DOHH2 (cell line): ENCODE data around the gene HKDC1.
"Not testable (repeated sequence)": the region's sequence is repeated elsewhere in the genome, so short reads cannot be mapped to it uniquely, and the experiment has no call there.

ENCODE experiments used
- H3F3A ChIP-seq: fragments of 200-600 bp; sonication (generic), shearing (Covaris generic); 2 replicates; pipeline ENCODE4 v1.6.0; 2016; ENCODE audit warnings: antibody characterized with exemption, mild to moderate bottlenecking; ENCODE audit not compliant: control insufficient read depth, insufficient read depth
- H3K27ac ChIP-seq: fragments of 200-600 bp; sonication (generic); 2 replicates; pipeline ENCODE4 v1.5.1; 2014; ENCODE audit warnings: low read depth, mild to moderate bottlenecking, low read length, moderate library complexity
- H3K27me3 ChIP-seq: fragments of 200-600 bp; sonication (generic); 2 replicates; pipeline ENCODE4 v1.6.1; 2014; ENCODE audit warnings: mild to moderate bottlenecking, low read length, mixed read lengths; ENCODE audit not compliant: control insufficient read depth
- H3K36me3 ChIP-seq: fragments of 200-600 bp; sonication (generic); 2 replicates; pipeline ENCODE4 v1.6.1; 2014; ENCODE audit warnings: mild to moderate bottlenecking, low read length, moderate library complexity, mixed read lengths; ENCODE audit not compliant: control insufficient read depth
- H3K4me1 ChIP-seq: fragments of 200-600 bp; sonication (generic); 2 replicates; pipeline ENCODE4 v1.6.1; 2014; ENCODE audit warnings: mild to moderate bottlenecking, low read length, mixed read lengths; ENCODE audit not compliant: control insufficient read depth
- H3K4me2 ChIP-seq: fragments of 200-600 bp; sonication (generic); 2 replicates; pipeline ENCODE4 v1.6.0; 2014; ENCODE audit warnings: mild to moderate bottlenecking, low read length, moderate library complexity
- H3K4me3 ChIP-seq: fragments of 200-600 bp; sonication (generic); 2 replicates; pipeline ENCODE4 v1.5.1; 2014; ENCODE audit warnings: mild to moderate bottlenecking, low read length, mixed read lengths
- H3K79me2 ChIP-seq: fragments of 200-600 bp; sonication (generic); 2 replicates; pipeline ENCODE4 v1.6.1; 2014; ENCODE audit warnings: mild to moderate bottlenecking, low read length, mixed read lengths; ENCODE audit not compliant: control insufficient read depth
- H3K9me2 ChIP-seq: fragments of 200-600 bp; sonication (generic); replicated peaks from 2 replicates; pipeline ENCODE4 v1.6.1; 2014; ENCODE audit warnings: mild to moderate bottlenecking, low read length, mixed read lengths; ENCODE audit not compliant: control insufficient read depth
- H3K9me3 ChIP-seq: fragments of 200-600 bp; sonication (generic); 2 replicates; pipeline ENCODE4 v1.6.1; 2014; ENCODE audit warnings: antibody characterized with exemption, low read length, mixed read lengths; ENCODE audit not compliant: control insufficient read depth, insufficient read depth
- H4K20me1 ChIP-seq: fragments of 200-600 bp; sonication (generic); 2 replicates; pipeline ENCODE4 v1.6.0; 2014; ENCODE audit warnings: low read depth, mild to moderate bottlenecking, antibody characterized with exemption, low read length, moderate library complexity; ENCODE audit not compliant: control insufficient read depth, insufficient read depth
- CTCF ChIP-seq: fragments of 200-600 bp; sonication (generic); IDR thresholded peaks from one replicate; pipeline ENCODE4 v1.5.1; 2014; ENCODE audit warnings: antibody characterized with exemption, mild to moderate bottlenecking, low read depth, low read length; ENCODE audit not compliant: poor library complexity, severe bottlenecking
- EZH2phosphoT487 ChIP-seq: fragments of 200-600 bp; sonication (generic); IDR thresholded peaks from 2 replicates; pipeline ENCODE4 v1.6.1; 2017; ENCODE audit warnings: borderline replicate concordance, mild to moderate bottlenecking, antibody characterized with exemption, low read length, moderate library complexity, mixed read lengths

The HKDC1 gene

GRCh38 chr10:69278446-69278963 is 58.4 kb downstream of the HKDC1 start, which contains the start of gene HK1:
TSS of gene HK1 (plus strand) at chr10:69278496.
- Histone ChIP-seq H3K79me2 (no peaks in the 10 kb centered on the region), H3K27me3 (no peaks in the 10 kb centered on the region), H3K4me1 (peaks cover 31% of the 10 kb centered on the region), H3K4me2 (peak within 1 kb of the TSS; percentile 58), H3K27ac (peak within 1 kb of the TSS; percentile 46), H3K36me3 (no peaks in the 10 kb centered on the region), H3K4me3 (peak within 1 kb of the TSS; percentile 35), H3K9me3 (no peaks in the 10 kb centered on the region), H4K20me1 (no peaks in the 10 kb centered on the region), H3K9me2 (no peaks in the 10 kb centered on the region), H3F3A (no peaks in the 10 kb centered on the region)
- TF ChIP-seq CTCF: no peak
- no peak for TF ChIP-seq EZH2phosphoT487

DNA sequence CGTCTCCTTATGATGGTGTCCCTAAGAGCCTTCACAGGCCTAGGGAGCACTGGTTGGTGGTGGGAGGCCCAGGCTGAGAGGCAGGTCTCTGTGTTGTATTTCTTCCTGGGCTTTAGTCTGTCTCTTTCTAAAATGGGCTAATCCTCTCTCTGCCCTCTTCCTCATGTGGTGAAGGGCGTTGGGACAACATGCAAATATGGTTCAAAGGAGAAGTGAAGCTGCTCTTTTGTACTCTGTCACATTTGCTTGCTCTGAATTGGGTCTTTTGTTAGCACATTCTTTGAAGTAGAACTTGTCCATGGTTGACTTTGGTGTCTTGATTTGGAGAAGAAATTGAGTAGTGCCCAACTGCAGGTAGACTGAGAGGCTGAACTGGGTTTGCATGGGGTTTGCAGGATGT is 59.0 kb downstream of the HKDC1 start:
- Histone ChIP-seq H3K27ac (peak overlapping the region; percentile 46), H3K4me3 (peak overlapping the region; percentile 35), H3K79me2 (no peaks in the 10 kb centered on the region), H3K36me3 (no peaks in the 10 kb centered on the region), H3K4me1 (peaks cover 31% of the 10 kb centered on the region), H3K9me3 (no peaks in the 10 kb centered on the region), H3K9me2 (no peaks in the 10 kb centered on the region), H3F3A (no peaks in the 10 kb centered on the region), H4K20me1 (no peaks in the 10 kb centered on the region), H3K27me3 (no peaks in the 10 kb centered on the region), H3K4me2 (peak overlapping the region; percentile 58)
- TF ChIP-seq EZH2phosphoT487 (no peak), CTCF (no peak)

GRCh38 chr10:69281507-69282413 is 61.6 kb downstream of the HKDC1 start:
- Histone ChIP-seq H3K27ac (no peak overlapping the region), H3K27me3 (no peaks in the 10 kb centered on the region), H3K4me2 (no peak overlapping the region), H3K4me1 (peaks cover 31% of the 10 kb centered on the region), H4K20me1 (no peaks in the 10 kb centered on the region), H3K79me2 (no peaks in the 10 kb centered on the region), H3F3A (no peaks in the 10 kb centered on the region), H3K9me3 (no peaks in the 10 kb centered on the region), H3K4me3 (no peak overlapping the region), H3K9me2 (no peaks in the 10 kb centered on the region), H3K36me3 (no peaks in the 10 kb centered on the region)
- TF ChIP-seq EZH2phosphoT487 (no peak), CTCF (no peak)

GRCh38 chr10:69284402-69284801 is 64.3 kb downstream of the HKDC1 start:
- H3K79me2 ChIP-seq, H4K20me1 ChIP-seq, H3K9me2 ChIP-seq, H3K27ac ChIP-seq, H3K4me3 ChIP-seq, H3F3A ChIP-seq, H3K36me3 ChIP-seq, H3K9me3 ChIP-seq, H3K4me2 ChIP-seq, H3K27me3 ChIP-seq: not testable (repeated sequence)
- H3K4me1 ChIP-seq: peaks cover 18% of the 10 kb centered on the region
